Caco-2 (cell line): ENCODE data around the gene SYT15B. TPM values are rescaled to one million over a fixed set of nuclear protein-coding genes. Genes with fewer than 3 reads are reported as not detected.
"Not testable (repeated sequence)": the region's sequence is repeated elsewhere in the genome, so short reads cannot be mapped to it uniquely, and the experiment has no call there.

Source experiments
- BruUV-seq: library from RNA; stranded (reverse); fragments of 400-500 nt; replicated peaks from 2 replicates; lab custom pipeline; 2021; lab: Mats Ljungman, UMichigan
- CTCF ChIA-PET: fragments of 300-600 bp; sonication (Branson Sonifier 250); formaldehyde crosslinking; loops from one replicate; lab custom pipeline; 2022; ENCODE audit warnings: antibody characterized with exemption; lab: Charles Lee
- POLR2A ChIA-PET: fragments of 300-600 bp; sonication (Branson Sonifier 250); formaldehyde crosslinking; loops from one replicate; lab custom pipeline; 2022; ENCODE audit warnings: antibody characterized with exemption; lab: Charles Lee
- DNase-seq, 2 experiments: peaks; one replicate each; pipeline versions ENCODE4 v3.0.0 to v3.0.0-alpha.2; 2020 to 2022
- H3K27me3 ChIP-seq: replicated peaks from 2 replicates; pipeline ENCODE4 v1.6.0; 2011; ENCODE audit warnings: low read length; ENCODE audit not compliant: control insufficient read depth, insufficient read depth
- H3K36me3 ChIP-seq: 2 replicates; pipeline ENCODE4 v1.5.1; 2011; ENCODE audit warnings: low read length; ENCODE audit not compliant: control insufficient read depth, insufficient read depth
- H3K4me1 ChIP-seq: fragments of 250-450 bp; sonication (Bioruptor Pico); 2 replicates; pipeline ENCODE4 v1.5.1; 2020; ENCODE audit warnings: mild to moderate bottlenecking
- H3K4me3 ChIP-seq: 2 replicates; pipeline ENCODE4 v1.5.1; 2011; ENCODE audit warnings: low read depth, mild to moderate bottlenecking, control low read depth, low read length
- H3K9me3 ChIP-seq: fragments of 250-450 bp; sonication (Bioruptor Pico); 2 replicates; pipeline ENCODE4 v1.5.1; 2020; ENCODE audit warnings: mild to moderate bottlenecking, moderate library complexity
- H3K27ac Mint-ChIP-seq: one replicate; pipeline ENCODE4 v1.8.0; 2022; ENCODE audit warnings: mixed read lengths; ENCODE audit not compliant: unreplicated experiment
- H3K27me3 Mint-ChIP-seq: one replicate; pipeline ENCODE4 v1.8.0; 2022; ENCODE audit warnings: mixed read lengths; ENCODE audit not compliant: insufficient read depth, unreplicated experiment
- H3K36me3 Mint-ChIP-seq: one replicate; pipeline ENCODE4 v1.8.0; 2022; ENCODE audit warnings: mild to moderate bottlenecking, mixed read lengths; ENCODE audit not compliant: insufficient read depth, unreplicated experiment
- H3K4me1 Mint-ChIP-seq: one replicate; pipeline ENCODE4 v1.8.0; 2022; ENCODE audit warnings: low read depth, mixed read lengths; ENCODE audit not compliant: unreplicated experiment
- H3K4me3 Mint-ChIP-seq: one replicate; pipeline ENCODE4 v1.8.0; 2022; ENCODE audit warnings: mild to moderate bottlenecking, moderate library complexity, mixed read lengths; ENCODE audit not compliant: unreplicated experiment
- H3K9me3 Mint-ChIP-seq: one replicate; pipeline ENCODE4 v1.8.0; 2022; ENCODE audit warnings: mixed read lengths; ENCODE audit not compliant: unreplicated experiment
- intact Hi-C: fragments of 100-400 bp; cut with micrococcal nuclease; formaldehyde crosslinking; loops from one replicate; pipeline ENCODE4 v1.10.0; 2022; ENCODE audit not compliant: unreplicated experiment
- total RNA-seq: library from RNA; stranded (reverse); gene quantifications from 2 replicates; pipeline ENCODE4 v1.2.3, GENCODE V29; 2022

SYT15B gene
- total RNA-seq, 1 experiment from 2014 or later: 0.11 TPM

- H3K9me3 Mint-ChIP-seq, H3K27me3 Mint-ChIP-seq, H3K36me3 Mint-ChIP-seq, CTCF ChIA-PET, H3K4me3 ChIP-seq, intact Hi-C loops, BruUV-seq, H3K9me3 ChIP-seq, H3K4me1 ChIP-seq, H3K4me1 Mint-ChIP-seq, H3K27ac Mint-ChIP-seq, POLR2A ChIA-PET, DNase-seq, H3K27me3 ChIP-seq, H3K4me3 Mint-ChIP-seq, H3K36me3 ChIP-seq: not testable (repeated sequence)
Measured at GRCh38 chr10:47768085-47768484, 4.7 kb upstream of the SYT15B start.

- H3K4me1 ChIP-seq, H3K27me3 Mint-ChIP-seq, DNase-seq, intact Hi-C loops, BruUV-seq, H3K4me1 Mint-ChIP-seq, H3K4me3 ChIP-seq, H3K9me3 Mint-ChIP-seq, H3K4me3 Mint-ChIP-seq, H3K27me3 ChIP-seq, POLR2A ChIA-PET, CTCF ChIA-PET, H3K27ac Mint-ChIP-seq, H3K36me3 Mint-ChIP-seq, H3K36me3 ChIP-seq, H3K9me3 ChIP-seq: not testable (repeated sequence)
Measured at GRCh38 chr10:47767236-47767635, 3.8 kb upstream of the SYT15B start.

- intact Hi-C loops, H3K27me3 Mint-ChIP-seq, H3K27ac Mint-ChIP-seq, H3K27me3 ChIP-seq, H3K4me3 ChIP-seq, DNase-seq, H3K9me3 ChIP-seq, POLR2A ChIA-PET, H3K4me1 Mint-ChIP-seq, H3K9me3 Mint-ChIP-seq, H3K36me3 ChIP-seq, H3K36me3 Mint-ChIP-seq, H3K4me3 Mint-ChIP-seq, CTCF ChIA-PET, BruUV-seq, H3K4me1 ChIP-seq: not testable (repeated sequence)
Measured at GRCh38 chr10:47765232-47765631, 1.8 kb upstream of the SYT15B start.

- H3K4me3 ChIP-seq, H3K27ac Mint-ChIP-seq: not testable (repeated sequence)
Measured at GRCh38 chr10:47762674-47763553, 478 bp downstream of the SYT15B start.

GRCh38 chr10:47758855-47759254 lies 4.5 kb downstream of the SYT15B start:
- H3K4me3 ChIP-seq, H3K9me3 ChIP-seq, CTCF ChIA-PET, H3K4me1 ChIP-seq, H3K27me3 Mint-ChIP-seq, H3K4me1 Mint-ChIP-seq, H3K27me3 ChIP-seq, POLR2A ChIA-PET, intact Hi-C loops, DNase-seq, H3K4me3 Mint-ChIP-seq, H3K9me3 Mint-ChIP-seq, H3K36me3 ChIP-seq, BruUV-seq, H3K27ac Mint-ChIP-seq, H3K36me3 Mint-ChIP-seq: not testable (repeated sequence)

More at GRCh38 chr10:47762674-47763553, 478 bp downstream of the SYT15B start:
- H3K9me3 Mint-ChIP-seq, H3K36me3 Mint-ChIP-seq, H3K9me3 ChIP-seq, intact Hi-C loops, H3K4me3 Mint-ChIP-seq, H3K4me1 ChIP-seq, DNase-seq, H3K27me3 Mint-ChIP-seq, H3K27me3 ChIP-seq, H3K4me1 Mint-ChIP-seq, POLR2A ChIA-PET, H3K36me3 ChIP-seq, BruUV-seq, CTCF ChIA-PET: not testable (repeated sequence)

- H3K27me3 Mint-ChIP-seq, H3K4me1 Mint-ChIP-seq, H3K36me3 Mint-ChIP-seq, H3K9me3 ChIP-seq, BruUV-seq, H3K4me1 ChIP-seq, intact Hi-C loops, H3K36me3 ChIP-seq, H3K9me3 Mint-ChIP-seq, H3K4me3 ChIP-seq, H3K27me3 ChIP-seq, H3K27ac Mint-ChIP-seq, DNase-seq, POLR2A ChIA-PET, CTCF ChIA-PET, H3K4me3 Mint-ChIP-seq: not testable (repeated sequence)
Measured at GRCh38 chr10:47756169-47756568, 7.2 kb downstream of the SYT15B start.

- H3K4me1 ChIP-seq, POLR2A ChIA-PET, H3K4me1 Mint-ChIP-seq, H3K36me3 Mint-ChIP-seq, H3K27ac Mint-ChIP-seq, CTCF ChIA-PET, H3K9me3 Mint-ChIP-seq, intact Hi-C loops, H3K27me3 ChIP-seq, DNase-seq, BruUV-seq, H3K9me3 ChIP-seq, H3K27me3 Mint-ChIP-seq, H3K4me3 ChIP-seq, H3K4me3 Mint-ChIP-seq, H3K36me3 ChIP-seq: not testable (repeated sequence)
Measured at GRCh38 chr10:47753871-47754270, 9.5 kb downstream of the SYT15B start.
